ENCODE results near the gene GABRA5.

DNA sequence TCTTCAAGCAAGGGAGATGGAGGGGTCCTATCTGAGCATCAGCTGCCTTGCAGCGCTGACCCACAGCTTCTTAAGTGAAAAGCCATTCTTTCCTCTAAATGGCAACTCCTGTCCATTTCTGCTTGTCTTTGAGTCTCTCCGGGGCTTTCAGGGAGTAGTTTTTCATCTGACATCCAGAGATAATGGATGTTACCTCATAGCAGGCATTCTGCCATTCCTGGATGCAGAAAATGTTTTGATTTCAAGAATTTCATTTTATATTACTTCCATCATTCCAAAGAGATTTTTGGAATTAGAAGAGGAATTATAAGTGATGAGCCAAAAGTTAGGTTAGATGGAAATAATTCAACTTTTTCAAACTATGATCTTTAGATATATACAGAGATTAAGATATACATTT lies 59.2 kb downstream of the GABRA5 start:
- TF ChIP-seq, protein P1, sequence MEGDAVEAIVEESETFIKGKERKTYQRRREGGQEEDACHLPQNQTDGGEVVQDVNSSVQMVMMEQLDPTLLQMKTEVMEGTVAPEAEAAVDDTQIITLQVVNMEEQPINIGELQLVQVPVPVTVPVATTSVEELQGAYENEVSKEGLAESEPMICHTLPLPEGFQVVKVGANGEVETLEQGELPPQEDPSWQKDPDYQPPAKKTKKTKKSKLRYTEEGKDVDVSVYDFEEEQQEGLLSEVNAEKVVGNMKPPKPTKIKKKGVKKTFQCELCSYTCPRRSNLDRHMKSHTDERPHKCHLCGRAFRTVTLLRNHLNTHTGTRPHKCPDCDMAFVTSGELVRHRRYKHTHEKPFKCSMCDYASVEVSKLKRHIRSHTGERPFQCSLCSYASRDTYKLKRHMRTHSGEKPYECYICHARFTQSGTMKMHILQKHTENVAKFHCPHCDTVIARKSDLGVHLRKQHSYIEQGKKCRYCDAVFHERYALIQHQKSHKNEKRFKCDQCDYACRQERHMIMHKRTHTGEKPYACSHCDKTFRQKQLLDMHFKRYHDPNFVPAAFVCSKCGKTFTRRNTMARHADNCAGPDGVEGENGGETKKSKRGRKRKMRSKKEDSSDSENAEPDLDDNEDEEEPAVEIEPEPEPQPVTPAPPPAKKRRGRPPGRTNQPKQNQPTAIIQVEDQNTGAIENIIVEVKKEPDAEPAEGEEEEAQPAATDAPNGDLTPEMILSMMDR (IDR thresholded peaks at IDR 0.05), result no peak
- TF ChIP-seq, protein P2, sequence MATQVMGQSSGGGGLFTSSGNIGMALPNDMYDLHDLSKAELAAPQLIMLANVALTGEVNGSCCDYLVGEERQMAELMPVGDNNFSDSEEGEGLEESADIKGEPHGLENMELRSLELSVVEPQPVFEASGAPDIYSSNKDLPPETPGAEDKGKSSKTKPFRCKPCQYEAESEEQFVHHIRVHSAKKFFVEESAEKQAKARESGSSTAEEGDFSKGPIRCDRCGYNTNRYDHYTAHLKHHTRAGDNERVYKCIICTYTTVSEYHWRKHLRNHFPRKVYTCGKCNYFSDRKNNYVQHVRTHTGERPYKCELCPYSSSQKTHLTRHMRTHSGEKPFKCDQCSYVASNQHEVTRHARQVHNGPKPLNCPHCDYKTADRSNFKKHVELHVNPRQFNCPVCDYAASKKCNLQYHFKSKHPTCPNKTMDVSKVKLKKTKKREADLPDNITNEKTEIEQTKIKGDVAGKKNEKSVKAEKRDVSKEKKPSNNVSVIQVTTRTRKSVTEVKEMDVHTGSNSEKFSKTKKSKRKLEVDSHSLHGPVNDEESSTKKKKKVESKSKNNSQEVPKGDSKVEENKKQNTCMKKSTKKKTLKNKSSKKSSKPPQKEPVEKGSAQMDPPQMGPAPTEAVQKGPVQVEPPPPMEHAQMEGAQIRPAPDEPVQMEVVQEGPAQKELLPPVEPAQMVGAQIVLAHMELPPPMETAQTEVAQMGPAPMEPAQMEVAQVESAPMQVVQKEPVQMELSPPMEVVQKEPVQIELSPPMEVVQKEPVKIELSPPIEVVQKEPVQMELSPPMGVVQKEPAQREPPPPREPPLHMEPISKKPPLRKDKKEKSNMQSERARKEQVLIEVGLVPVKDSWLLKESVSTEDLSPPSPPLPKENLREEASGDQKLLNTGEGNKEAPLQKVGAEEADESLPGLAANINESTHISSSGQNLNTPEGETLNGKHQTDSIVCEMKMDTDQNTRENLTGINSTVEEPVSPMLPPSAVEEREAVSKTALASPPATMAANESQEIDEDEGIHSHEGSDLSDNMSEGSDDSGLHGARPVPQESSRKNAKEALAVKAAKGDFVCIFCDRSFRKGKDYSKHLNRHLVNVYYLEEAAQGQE (IDR thresholded peaks at IDR 0.05; ENCODE audit: insufficient read depth in 1 of 2, low read depth in 2 of 2, low read length in 1 of 2), result no peak
- TF ChIP-seq POLR2AphosphoS5 (IDR thresholded peaks at IDR 0.05; ENCODE audit: low read depth, low read length), result no peak
- no peak for TF ChIP-seq TCF7L2 (IDR thresholded peaks at IDR 0.05; ENCODE audit: low read depth, low read length)
- no peak for TF ChIP-seq SIN3A (IDR thresholded peaks at IDR 0.05; ENCODE audit: borderline replicate concordance, insufficient read depth, low read depth, low read length)

Data from Panc1 (cell line).